Natural killer cell (primary cell): ENCODE measurements around the gene NDRG4. TPM values are rescaled to one million over a fixed set of nuclear protein-coding genes. Genes with fewer than 3 reads are reported as not detected.
"Not testable (repeated sequence)": the region's sequence is repeated elsewhere in the genome, so short reads cannot be mapped to it uniquely, and the experiment has no call there.

Experiments used
- ATAC-seq, 3 donors: fragments of 150-1000 bp in 2 of 3; fragments of 200-7000 bp in 1 of 3; cut with Tn5 transposase; 1 replicate in 1 of 3; 2 replicates in 2 of 3; pipeline ENCODE4 v1.10.0; 2021; ENCODE audit warnings: mild to moderate bottlenecking in 2 of 3, moderate library complexity in 2 of 3
- DNase-seq, 2 donors: peaks; one replicate each; pipeline versions ENCODE4 v3.0.0 to v3.0.0-alpha.2; 2013 to 2021; ENCODE audit warnings: mixed read lengths in 1 of 2
- H3K27ac ChIP-seq: one replicate; pipeline ENCODE4 v1.5.1; 2013; ENCODE audit warnings: mild to moderate bottlenecking, low read length
- H3K27me3 ChIP-seq: one replicate; pipeline ENCODE4 v1.6.1; 2013; ENCODE audit warnings: low read length; ENCODE audit not compliant: control insufficient read depth, insufficient read depth
- H3K36me3 ChIP-seq: one replicate; pipeline ENCODE4 v1.6.1; 2013; ENCODE audit warnings: low read length; ENCODE audit not compliant: control insufficient read depth, insufficient read depth
- H3K4me1 ChIP-seq: one replicate; pipeline ENCODE4 v1.6.1; 2013; ENCODE audit warnings: low read length; ENCODE audit not compliant: control insufficient read depth, insufficient read depth
- H3K4me3 ChIP-seq: one replicate; pipeline ENCODE4 v1.5.1; 2013; ENCODE audit warnings: low read length
- H3K9me3 ChIP-seq: one replicate; pipeline ENCODE4 v1.6.1; 2013; ENCODE audit warnings: low read length; ENCODE audit not compliant: control insufficient read depth, insufficient read depth
- H3K27ac Mint-ChIP-seq, 2 donors: one replicate each; pipeline ENCODE4 v1.8.0; 2022; ENCODE audit warnings: mild to moderate bottlenecking in 2 of 2, mixed read lengths in 2 of 2, moderate library complexity in 1 of 2
- H3K27me3 Mint-ChIP-seq, 2 donors: one replicate each; pipeline ENCODE4 v1.8.0; 2022; ENCODE audit warnings: low read depth in 2 of 2, mixed read lengths in 2 of 2
- H3K36me3 Mint-ChIP-seq: one replicate; pipeline ENCODE4 v1.8.0; 2022; ENCODE audit warnings: mixed read lengths
- H3K4me1 Mint-ChIP-seq, 2 donors: one replicate each; pipeline ENCODE4 v1.8.0; 2022; ENCODE audit warnings: mixed read lengths in 2 of 2
- H3K4me3 Mint-ChIP-seq: one replicate; pipeline ENCODE4 v1.8.0; 2022; ENCODE audit warnings: mild to moderate bottlenecking, moderate library complexity, mixed read lengths
- H3K9me3 Mint-ChIP-seq, 2 donors: one replicate each; pipeline ENCODE4 v1.8.0; 2022; ENCODE audit warnings: mixed read lengths in 2 of 2
- WGBS: methylation state at CpG from one replicate; pipeline ENCODE4 v1.1.7; 2013; ENCODE audit warnings: missing lambda C conversion rate; ENCODE audit not compliant: insufficient coverage; 5-methylcytosine and 5-hydroxymethylcytosine counted together
- intact Hi-C: fragments of 100-400 bp; cut with micrococcal nuclease; formaldehyde crosslinking; loops from one replicate; pipeline ENCODE4 v1.14.2; 2022
- total RNA-seq, 4 donors: library from RNA; stranded (reverse); fragments of 120-200 nt in 1 of 4; gene quantifications; one replicate each; pipeline versions ENCODE4 v1.2.3 to v1.2.4, GENCODE V29; 2013 to 2022
- TF ChIP-seq, protein P1 (sequence below): fragments of 200-600 bp; IDR thresholded peaks from one replicate; pipeline ENCODE4 v1.8.0; 2022; ENCODE audit warnings: antibody characterized with exemption

NDRG4 gene
- total RNA-seq, 3 donors from 2014 or later (not counting 1 experiment from before 2014, with no cell fraction given): not detected

DNA sequence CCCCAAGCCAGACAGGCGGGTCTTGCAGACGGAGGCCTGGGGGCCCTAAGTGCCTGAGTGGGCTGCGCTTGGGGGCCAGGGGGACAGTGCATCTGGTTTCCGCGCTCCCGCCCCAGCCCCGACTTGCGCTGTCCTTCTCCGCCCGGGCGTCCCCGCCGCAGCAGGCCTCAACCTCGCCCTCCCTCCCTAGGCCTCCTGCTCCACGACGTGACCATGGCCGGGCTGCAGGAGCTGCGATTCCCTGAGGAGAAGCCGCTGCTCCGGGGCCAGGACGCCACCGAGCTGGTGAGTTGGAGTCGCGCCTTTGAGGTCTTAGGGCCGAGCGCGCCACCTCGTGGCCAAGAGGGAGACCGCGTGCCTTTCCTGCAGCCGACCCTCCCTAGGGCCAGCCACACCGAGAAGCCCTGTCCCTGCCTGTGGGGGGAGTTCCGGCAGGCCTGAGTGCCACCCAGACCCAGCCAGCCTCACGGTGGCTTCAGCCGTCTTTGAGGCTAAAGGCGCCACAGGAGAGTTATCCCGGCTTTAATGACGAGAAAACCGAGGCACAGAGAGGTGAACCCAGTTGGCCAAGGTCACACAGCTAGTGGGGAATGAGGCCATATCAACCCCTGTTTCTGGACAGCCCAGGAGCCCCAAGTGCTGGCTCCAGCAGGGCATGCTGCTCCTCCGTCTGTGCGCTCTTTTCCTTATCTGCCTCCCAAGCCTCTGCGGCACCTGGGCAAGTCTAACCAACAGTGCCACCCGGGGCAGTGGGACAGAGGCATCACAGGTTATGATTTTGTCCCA, 12.2 kb upstream of the NDRG4 start:
- intact Hi-C loops: loop anchor here (1.0 kb wide), 1 partner anchor 151 kb away; no protein-coding TSS in a partner anchor
- ATAC-seq: peak; percentile 75 to 96 (median 96)
- WGBS: 19% methylated on average over 43 of the region's 43 CpGs

DNA sequence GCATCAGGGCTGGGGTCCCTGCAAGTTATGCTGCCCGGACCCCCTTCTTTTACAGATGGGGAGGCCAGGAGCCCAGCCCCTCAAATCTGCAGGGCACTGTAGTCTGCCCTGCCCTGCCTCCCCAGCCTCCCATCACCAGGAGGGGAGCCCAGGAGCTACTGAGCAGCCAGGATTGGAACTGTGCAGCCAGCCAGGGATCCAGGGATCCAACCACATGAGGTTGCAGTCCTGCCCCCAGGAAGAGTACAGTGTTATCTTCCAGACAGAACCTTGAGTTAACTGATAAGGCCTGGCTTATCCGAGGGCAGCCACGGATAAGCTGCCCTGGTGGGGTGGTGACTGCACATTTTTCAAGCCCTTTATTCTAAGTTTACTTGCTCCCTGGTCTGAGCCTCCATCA, 11.4 kb upstream of the NDRG4 start:
- Mint-ChIP-seq H3K9me3 (no peaks in the 10 kb centered on the region), H3K4me3 (no peak overlapping the region), H3K27ac (no peak overlapping the region), H3K4me1 (no peaks in the 10 kb centered on the region), H3K36me3 (no peaks in the 10 kb centered on the region), H3K27me3 (peaks cover 0 to 8% of the 10 kb centered on the region in 2 donors)
- DNase-seq (no peak), ATAC-seq (no peak)
- intact Hi-C loops: no loop called here
- no peak overlapping the region for H3K4me3 ChIP-seq
- H3K9me3 ChIP-seq: no peaks in the 10 kb centered on the region
- H3K27me3 ChIP-seq: no peaks in the 10 kb centered on the region
- no peak overlapping the region for H3K27ac ChIP-seq
- peaks cover 8% of the 10 kb centered on the region for H3K4me1 ChIP-seq
- TF ChIP-seq, protein P1, sequence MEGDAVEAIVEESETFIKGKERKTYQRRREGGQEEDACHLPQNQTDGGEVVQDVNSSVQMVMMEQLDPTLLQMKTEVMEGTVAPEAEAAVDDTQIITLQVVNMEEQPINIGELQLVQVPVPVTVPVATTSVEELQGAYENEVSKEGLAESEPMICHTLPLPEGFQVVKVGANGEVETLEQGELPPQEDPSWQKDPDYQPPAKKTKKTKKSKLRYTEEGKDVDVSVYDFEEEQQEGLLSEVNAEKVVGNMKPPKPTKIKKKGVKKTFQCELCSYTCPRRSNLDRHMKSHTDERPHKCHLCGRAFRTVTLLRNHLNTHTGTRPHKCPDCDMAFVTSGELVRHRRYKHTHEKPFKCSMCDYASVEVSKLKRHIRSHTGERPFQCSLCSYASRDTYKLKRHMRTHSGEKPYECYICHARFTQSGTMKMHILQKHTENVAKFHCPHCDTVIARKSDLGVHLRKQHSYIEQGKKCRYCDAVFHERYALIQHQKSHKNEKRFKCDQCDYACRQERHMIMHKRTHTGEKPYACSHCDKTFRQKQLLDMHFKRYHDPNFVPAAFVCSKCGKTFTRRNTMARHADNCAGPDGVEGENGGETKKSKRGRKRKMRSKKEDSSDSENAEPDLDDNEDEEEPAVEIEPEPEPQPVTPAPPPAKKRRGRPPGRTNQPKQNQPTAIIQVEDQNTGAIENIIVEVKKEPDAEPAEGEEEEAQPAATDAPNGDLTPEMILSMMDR: no peak
- WGBS: 86% methylated on average over 3 of the region's 3 CpGs
- no peaks in the 10 kb centered on the region for H3K36me3 ChIP-seq

More for the DNA sequence above, 12.2 kb upstream of the NDRG4 start:
- peak; percentile 71 to 85 for DNase-seq
- H3K27me3 Mint-ChIP-seq: peaks cover 0 to 3% of the 10 kb centered on the region in 2 donors
- TF ChIP-seq, protein P1: peak; percentile 81
- Histone ChIP-seq H3K9me3 (no peaks in the 10 kb centered on the region), H3K27me3 (no peaks in the 10 kb centered on the region), H3K36me3 (no peaks in the 10 kb centered on the region), H3K4me3 (no peak overlapping the region), H3K4me1 (peaks cover 8% of the 10 kb centered on the region), H3K27ac (no peak overlapping the region)
- no peaks in the 10 kb centered on the region for H3K4me1 Mint-ChIP-seq
- no peaks in the 10 kb centered on the region for H3K36me3 Mint-ChIP-seq
- H3K9me3 Mint-ChIP-seq: no peaks in the 10 kb centered on the region
- H3K4me3 Mint-ChIP-seq: no peak overlapping the region
- no peak overlapping the region for H3K27ac Mint-ChIP-seq

DNA sequence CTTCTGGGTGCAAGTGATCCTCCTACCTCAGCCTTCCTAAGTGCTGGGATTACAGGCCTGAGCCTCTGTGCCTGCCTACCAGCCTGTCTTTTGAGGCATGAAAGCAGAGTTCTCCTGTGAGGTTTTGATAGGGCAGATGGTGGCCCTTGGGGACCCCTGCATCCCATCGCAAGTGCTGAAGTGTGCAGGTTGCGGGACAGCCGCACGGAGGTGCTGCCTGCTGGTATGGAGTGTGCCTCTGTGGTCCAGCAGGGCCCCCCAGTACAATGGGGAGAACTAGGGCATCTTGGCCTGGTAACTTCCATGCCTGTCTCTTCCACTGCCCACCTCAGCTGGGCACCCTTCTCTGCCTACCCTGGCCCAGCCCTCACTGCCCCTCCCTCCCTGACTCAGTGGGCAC, 9.9 kb upstream of the NDRG4 start:
- TF ChIP-seq, protein P1: no peak
- Mint-ChIP-seq H3K4me1 (no peaks in the 10 kb centered on the region), H3K9me3 (no peaks in the 10 kb centered on the region), H3K27ac (no peak overlapping the region), H3K36me3 (no peaks in the 10 kb centered on the region), H3K4me3 (no peak overlapping the region), H3K27me3 (peaks cover 0 to 8% of the 10 kb centered on the region in 2 donors)
- intact Hi-C loops: no loop called here
- Histone ChIP-seq H3K4me3 (no peak overlapping the region), H3K9me3 (no peaks in the 10 kb centered on the region), H3K27ac (no peak overlapping the region), H3K27me3 (no peaks in the 10 kb centered on the region), H3K36me3 (no peaks in the 10 kb centered on the region), H3K4me1 (peaks cover 10% of the 10 kb centered on the region)
- 97% methylated on average over 4 of the region's 4 CpGs for WGBS
- ATAC-seq (no peak), DNase-seq (no peak)

DNA sequence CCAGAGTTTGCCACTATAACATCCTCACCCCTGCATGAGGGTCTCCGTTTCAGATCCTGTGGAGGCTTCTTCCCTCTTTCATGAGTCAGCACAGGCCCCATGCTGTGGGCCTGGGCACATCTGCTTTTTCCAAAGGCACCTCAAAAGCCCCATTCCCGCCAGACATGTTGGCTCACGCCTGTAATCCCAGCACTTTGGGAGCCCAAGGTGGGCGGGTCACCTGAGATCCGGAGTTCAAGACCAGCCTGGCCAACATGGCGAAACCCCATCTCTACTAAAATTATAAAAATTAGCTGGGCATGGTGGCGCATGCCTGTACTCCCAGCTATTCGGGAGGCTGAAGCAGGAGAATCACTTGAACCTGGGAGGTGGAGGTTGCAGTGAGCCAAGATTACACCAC, 9.4 kb upstream of the NDRG4 start:
- H3K4me1 Mint-ChIP-seq, H3K4me3 ChIP-seq, intact Hi-C loops, H3K4me3 Mint-ChIP-seq, H3K9me3 Mint-ChIP-seq, DNase-seq, H3K36me3 ChIP-seq, ATAC-seq, H3K9me3 ChIP-seq, H3K27ac ChIP-seq, H3K27me3 ChIP-seq, H3K27ac Mint-ChIP-seq, H3K36me3 Mint-ChIP-seq, H3K27me3 Mint-ChIP-seq: not testable (repeated sequence)
- peaks cover 14% of the 10 kb centered on the region for H3K4me1 ChIP-seq
- 89% methylated on average over 8 of the region's 8 CpGs for WGBS
